Measurements from ENCODE around the gene PPM1E.
A peak's percentile ranks its signal among the peaks of the same experiment; 100 is the strongest.
"Not testable (repeated sequence)": the region's sequence is repeated elsewhere in the genome, so short reads cannot be mapped to it uniquely, and the experiment has no call there.

PPM1E gene

GRCh38 chr17:58944166-58944565, 188.5 kb downstream of the PPM1E start:
- no peak overlapping the region for H3K4me3 ChIP-seq (replicated peaks; ENCODE audit: low read depth, low read length)
- no peak for TF ChIP-seq CTCF (IDR thresholded peaks at IDR 0.05; ENCODE audit: low read length, missing control alignments)
- DNase-seq (ENCODE audit: low read depth) = no peak

- H3K4me3 ChIP-seq (replicated peaks; ENCODE audit: low read depth, low read length) = no peak overlapping the region
- DNase-seq (ENCODE audit: low read depth) = no peak
- no peak for TF ChIP-seq CTCF (IDR thresholded peaks at IDR 0.05; ENCODE audit: low read length, missing control alignments)
These were observed 191.8 kb downstream of the PPM1E start for GRCh38 chr17:58947411-58947810.

DNA sequence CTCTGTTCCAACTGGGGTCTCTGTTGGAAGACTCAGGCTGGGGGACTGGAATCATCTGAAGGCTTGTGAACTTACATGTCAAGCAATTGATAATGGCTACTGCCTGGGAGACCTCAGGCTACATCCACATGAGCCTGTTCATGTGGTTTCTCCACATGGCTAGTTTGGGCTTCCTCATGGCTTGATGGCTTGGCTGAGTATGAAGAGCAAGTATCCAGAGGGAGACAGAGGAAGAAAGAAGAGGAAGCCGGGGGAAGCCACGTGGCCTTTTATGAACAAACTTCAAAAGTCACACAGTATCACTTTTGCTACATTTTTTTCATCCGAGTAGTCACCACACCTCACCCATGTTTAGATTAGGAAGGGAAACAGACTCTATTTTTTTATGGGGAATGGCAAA, 192.2 kb downstream of the PPM1E start:
- TF ChIP-seq CTCF (IDR thresholded peaks at IDR 0.05; ENCODE audit: low read length, missing control alignments) = no peak
- DNase-seq (ENCODE audit: low read depth) = no peak
- H3K4me3 ChIP-seq (replicated peaks; ENCODE audit: low read depth, low read length) = no peak overlapping the region

- DNase-seq (ENCODE audit: low read depth); H3K4me3 ChIP-seq (replicated peaks; ENCODE audit: low read depth, low read length): not testable (repeated sequence)
These were observed 198.7 kb downstream of the PPM1E start for GRCh38 chr17:58954358-58954757.

DNA sequence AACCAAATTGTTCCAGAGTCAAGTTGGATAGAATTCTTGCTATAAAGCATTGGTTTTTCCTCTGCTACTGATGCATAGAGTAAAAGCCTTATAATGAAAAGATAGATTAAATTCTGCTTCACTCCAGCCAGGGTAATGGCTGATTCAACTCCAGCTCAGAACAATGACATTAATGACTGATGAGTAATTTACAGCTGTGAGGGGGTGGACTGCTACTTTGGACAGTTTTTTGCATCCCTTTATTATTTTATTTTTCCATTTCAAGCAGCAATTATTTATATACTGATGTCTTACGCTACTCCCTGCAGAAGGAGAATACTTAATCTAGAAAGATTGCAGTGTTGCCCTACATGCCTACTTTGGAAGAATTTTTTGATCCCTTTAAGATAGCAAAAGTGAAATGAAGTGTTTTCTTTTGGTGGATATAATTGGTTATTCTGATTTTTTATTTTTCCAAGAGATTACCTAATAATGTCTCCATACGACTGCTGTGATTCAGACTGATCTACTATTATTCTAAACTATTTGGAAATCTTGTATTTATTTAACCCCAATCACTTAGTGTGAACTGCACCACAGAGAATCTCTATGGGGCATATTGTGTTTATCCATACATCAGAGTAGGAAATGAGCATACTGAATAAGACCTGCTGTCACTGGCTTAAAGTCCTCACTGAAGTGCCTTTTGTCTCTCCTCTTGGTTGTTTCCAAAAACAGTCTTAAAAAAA, 201.5 kb downstream of the PPM1E start:
- TF ChIP-seq CTCF (IDR thresholded peaks at IDR 0.05; ENCODE audit: low read length, missing control alignments) = no peak
- peak; percentile 54 for DNase-seq (ENCODE audit: low read depth)
- H3K4me3 ChIP-seq (replicated peaks; ENCODE audit: low read depth, low read length) = no peak overlapping the region

DNA sequence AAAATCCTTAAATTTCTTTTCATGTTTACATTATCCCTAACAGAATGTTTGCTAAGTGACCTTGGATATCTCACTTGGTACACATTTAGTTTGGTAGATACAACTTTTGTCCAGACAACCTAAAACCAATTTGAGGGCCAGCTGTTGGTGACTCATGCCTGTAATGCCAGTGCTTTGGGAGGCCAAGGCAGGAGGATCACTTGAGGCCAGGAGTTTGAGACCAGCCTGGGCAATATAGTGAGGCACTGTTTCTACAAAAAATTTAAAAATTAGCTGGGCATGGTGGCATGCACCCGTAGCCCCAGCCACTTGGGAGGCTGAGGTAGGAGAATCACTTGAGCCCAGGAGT, 202.0 kb downstream of the PPM1E start:
- not testable (repeated sequence) for H3K4me3 ChIP-seq (replicated peaks; ENCODE audit: low read depth, low read length); DNase-seq (ENCODE audit: low read depth)

- peak; percentile 34 for TF ChIP-seq CTCF (IDR thresholded peaks at IDR 0.05; ENCODE audit: low read length, missing control alignments)
- no peak overlapping the region for H3K4me3 ChIP-seq (replicated peaks; ENCODE audit: low read depth, low read length)
- peak; percentile 62 for DNase-seq (ENCODE audit: low read depth)
These were observed 204.4 kb downstream of the PPM1E start for GRCh38 chr17:58960068-58960467.

- no peak for DNase-seq (ENCODE audit: low read depth)
- H3K4me3 ChIP-seq (replicated peaks; ENCODE audit: low read depth, low read length) = no peak overlapping the region
- TF ChIP-seq CTCF (IDR thresholded peaks at IDR 0.05; ENCODE audit: low read length, missing control alignments) = no peak
These were observed 209.6 kb downstream of the PPM1E start for GRCh38 chr17:58965221-58965620.
